Measurements from ENCODE around the gene PSAP. TPM values are rescaled to one million over a fixed set of nuclear protein-coding genes. Genes with fewer than 3 reads are reported as not detected.

The PSAP gene
- polyA plus RNA-seq, 3 donors = 3,391 to 8,673 (median 7,346) TPM

DNA sequence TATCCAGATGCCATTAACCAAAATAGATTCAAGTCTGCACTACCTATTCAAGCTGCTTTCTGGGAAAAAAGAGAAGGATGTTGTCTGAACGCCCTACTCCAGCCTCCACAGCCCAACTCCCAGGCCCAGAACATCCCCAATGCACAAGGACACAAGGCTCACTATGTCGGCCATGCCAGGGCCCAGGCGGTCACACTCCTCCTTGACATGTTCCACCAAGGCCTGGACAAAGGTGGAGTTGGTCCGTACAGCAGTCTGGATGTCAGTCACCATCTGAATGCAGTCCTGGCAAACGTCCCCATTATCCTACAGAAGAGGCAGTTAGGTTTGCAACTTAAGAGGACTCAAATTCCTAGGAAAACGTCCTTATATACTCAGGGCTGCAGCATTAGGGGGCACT lies 23.2 kb downstream of the PSAP start:
- no peak for DNase-seq
- Histone ChIP-seq H2AFZ (ENCODE audit: insufficient read depth, low read depth, low read length, poor library complexity, severe bottlenecking) (no peak overlapping the region), H3K4me2 (replicated peaks; ENCODE audit: extremely low read depth, low read length, poor library complexity, severe bottlenecking) (peak overlapping the region; percentile 14), H3K4me1 (ENCODE audit: control insufficient read depth in 1 of 2, insufficient read depth in 2 of 2, low read length in 2 of 2) (peaks cover 81 to 95% of the 10 kb centered on the region in 2 donors), H3K27me3 (ENCODE audit: control insufficient read depth in 2 of 2, insufficient read depth in 2 of 2, low read length in 2 of 2) (no peaks in the 10 kb centered on the region), H3K9me3 (replicated peaks in 1 of 2; ENCODE audit: control insufficient read depth in 1 of 2, insufficient read depth in 1 of 2, low read length in 2 of 2) (peaks cover 0 to 6% of the 10 kb centered on the region in 2 donors), H3K79me2 (ENCODE audit: insufficient read depth, low read length) (peaks cover 93% of the 10 kb centered on the region), H3K4me3 (replicated peaks in 1 of 3; ENCODE audit: low read depth in 2 of 3, low read length in 3 of 3) (peak overlapping the region in 1 of 3 experiments; percentile 64), H3K27ac (ENCODE audit: low read depth in 1 of 2, low read length in 2 of 2) (peak overlapping the region in 1 of 2 donors; percentile 86), H3K36me3 (replicated peaks in 1 of 2; ENCODE audit: control insufficient read depth in 1 of 2, insufficient read depth in 2 of 2, low read length in 2 of 2) (peaks cover 93 to 98% of the 10 kb centered on the region in 2 donors), H4K20me1 (ENCODE audit: insufficient read depth, low read length) (peaks cover 100% of the 10 kb centered on the region), H3K9ac (ENCODE audit: insufficient read depth, low read length, poor library complexity, severe bottlenecking) (no peak overlapping the region)
- intact Hi-C loops (cut with micrococcal nuclease) = no loop called here
- H3K9me3 Mint-ChIP-seq = peaks cover 5 to 18% (median 11%) of the 10 kb centered on the region in 7 donors
- WGBS (ENCODE audit: insufficient coverage) = 96% methylated on average over 4 of the region's 6 CpGs
- TF ChIP-seq, protein P1, sequence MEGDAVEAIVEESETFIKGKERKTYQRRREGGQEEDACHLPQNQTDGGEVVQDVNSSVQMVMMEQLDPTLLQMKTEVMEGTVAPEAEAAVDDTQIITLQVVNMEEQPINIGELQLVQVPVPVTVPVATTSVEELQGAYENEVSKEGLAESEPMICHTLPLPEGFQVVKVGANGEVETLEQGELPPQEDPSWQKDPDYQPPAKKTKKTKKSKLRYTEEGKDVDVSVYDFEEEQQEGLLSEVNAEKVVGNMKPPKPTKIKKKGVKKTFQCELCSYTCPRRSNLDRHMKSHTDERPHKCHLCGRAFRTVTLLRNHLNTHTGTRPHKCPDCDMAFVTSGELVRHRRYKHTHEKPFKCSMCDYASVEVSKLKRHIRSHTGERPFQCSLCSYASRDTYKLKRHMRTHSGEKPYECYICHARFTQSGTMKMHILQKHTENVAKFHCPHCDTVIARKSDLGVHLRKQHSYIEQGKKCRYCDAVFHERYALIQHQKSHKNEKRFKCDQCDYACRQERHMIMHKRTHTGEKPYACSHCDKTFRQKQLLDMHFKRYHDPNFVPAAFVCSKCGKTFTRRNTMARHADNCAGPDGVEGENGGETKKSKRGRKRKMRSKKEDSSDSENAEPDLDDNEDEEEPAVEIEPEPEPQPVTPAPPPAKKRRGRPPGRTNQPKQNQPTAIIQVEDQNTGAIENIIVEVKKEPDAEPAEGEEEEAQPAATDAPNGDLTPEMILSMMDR (IDR thresholded peaks at IDR 0.05) = no peak
- H3K36me3 Mint-ChIP-seq = peaks cover 92 to 99% of the 10 kb centered on the region in 2 donors
- peaks cover 0 to 2% (median 0%) of the 10 kb centered on the region in 3 donors for H3K27me3 Mint-ChIP-seq (ENCODE audit: low read depth in 3 of 3)
- peak overlapping the region; percentile 39 to 42 for H3K4me3 Mint-ChIP-seq
- peaks cover 76% of the 10 kb centered on the region for H3K4me1 Mint-ChIP-seq
- H3K27ac Mint-ChIP-seq = peak overlapping the region; percentile 75 to 97 (median 95)

- Histone ChIP-seq H2AFZ (ENCODE audit: insufficient read depth, low read depth, low read length, poor library complexity, severe bottlenecking) (no peak overlapping the region), H3K79me2 (ENCODE audit: insufficient read depth, low read length) (peaks cover 93% of the 10 kb centered on the region), H3K4me2 (replicated peaks; ENCODE audit: extremely low read depth, low read length, poor library complexity, severe bottlenecking) (no peak overlapping the region), H3K9ac (ENCODE audit: insufficient read depth, low read length, poor library complexity, severe bottlenecking) (no peak overlapping the region), H3K4me1 (ENCODE audit: control insufficient read depth in 1 of 2, insufficient read depth in 2 of 2, low read length in 2 of 2) (peaks cover 81 to 95% of the 10 kb centered on the region in 2 donors), H3K4me3 (replicated peaks in 1 of 3; ENCODE audit: low read depth in 2 of 3, low read length in 3 of 3) (no peak overlapping the region), H3K36me3 (replicated peaks in 1 of 2; ENCODE audit: control insufficient read depth in 1 of 2, insufficient read depth in 2 of 2, low read length in 2 of 2) (peaks cover 95 to 98% of the 10 kb centered on the region in 2 donors), H3K9me3 (replicated peaks in 1 of 2; ENCODE audit: control insufficient read depth in 1 of 2, insufficient read depth in 1 of 2, low read length in 2 of 2) (peaks cover 0 to 6% of the 10 kb centered on the region in 2 donors), H3K27ac (ENCODE audit: low read depth in 1 of 2, low read length in 2 of 2) (peak overlapping the region; percentile 11 to 44), H3K27me3 (ENCODE audit: control insufficient read depth in 2 of 2, insufficient read depth in 2 of 2, low read length in 2 of 2) (no peaks in the 10 kb centered on the region), H4K20me1 (ENCODE audit: insufficient read depth, low read length) (peaks cover 100% of the 10 kb centered on the region)
- intact Hi-C loops (cut with micrococcal nuclease) = no loop called here
- no peak for DNase-seq
- peaks cover 4 to 10% (median 9%) of the 10 kb centered on the region in 7 donors for H3K9me3 Mint-ChIP-seq
- H3K27me3 Mint-ChIP-seq (ENCODE audit: low read depth in 3 of 3) = peaks cover 0 to 2% (median 0%) of the 10 kb centered on the region in 3 donors
- 97% methylated on average over 8 of the region's 11 CpGs for WGBS (ENCODE audit: insufficient coverage)
- peaks cover 93 to 100% of the 10 kb centered on the region in 2 donors for H3K36me3 Mint-ChIP-seq
- H3K4me1 Mint-ChIP-seq = peaks cover 76% of the 10 kb centered on the region
- TF ChIP-seq, protein P1 (IDR thresholded peaks at IDR 0.05) = no peak
- no peak overlapping the region for H3K4me3 Mint-ChIP-seq
- H3K27ac Mint-ChIP-seq = peak overlapping the region in 5 of 7 donors; percentile 1 to 79 (median 40)
Observed at GRCh38 chr10:71825217-71825616, 25.8 kb downstream of the PSAP start.
